Putamen (tissue), 1 donor: ENCODE measurements around the gene TM7SF3.

Experiments
- DNase-seq: peaks from one replicate; pipeline ENCODE4 v3.0.0-alpha.2; 2016; ENCODE audit warnings: low spot score

Gene TM7SF3

DNA sequence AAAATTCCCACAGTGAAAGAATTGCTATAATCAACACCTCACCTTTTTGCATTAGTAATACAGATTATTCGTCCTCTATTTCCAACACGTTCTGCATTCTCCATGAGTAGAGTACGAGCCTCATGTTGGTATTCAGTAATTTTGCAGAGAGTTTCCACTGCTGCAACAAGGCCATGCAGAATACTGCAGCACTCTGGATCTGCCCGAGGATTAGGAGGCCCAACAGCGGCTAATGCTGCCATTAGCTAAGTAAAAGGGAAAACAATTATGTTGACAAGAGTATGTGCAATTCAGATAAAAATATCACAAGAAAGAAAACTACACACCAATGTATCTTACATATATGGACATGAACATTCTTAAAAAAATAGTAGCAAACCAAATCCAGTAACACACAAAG is 85.5 kb downstream of the TM7SF3 start:
- DNase-seq, result no peak
